Effector memory CD4-positive, alpha-beta T cell (primary cell): ENCODE results near the gene HEBP1.

Experiments used
- DNase-seq, 3 donors: peaks; one replicate each; pipeline ENCODE4 v3.0.0-alpha.2; 2020
- H3K27ac ChIP-seq: 2 replicates; pipeline ENCODE4 v1.7.0; 2013; ENCODE audit warnings: mild to moderate bottlenecking, low read length, moderate library complexity; ENCODE audit not compliant: insufficient read depth, poor library complexity, severe bottlenecking
- H3K27me3 ChIP-seq: replicated peaks from 2 replicates; pipeline ENCODE4 v1.7.0; 2013; ENCODE audit warnings: mild to moderate bottlenecking, low read length; ENCODE audit not compliant: insufficient read depth, control insufficient read depth, poor library complexity, severe bottlenecking
- H3K36me3 ChIP-seq: 2 replicates; pipeline ENCODE4 v1.7.0; 2013; ENCODE audit warnings: mild to moderate bottlenecking, low read length, moderate library complexity; ENCODE audit not compliant: control insufficient read depth, insufficient read depth
- H3K4me1 ChIP-seq: 2 replicates; pipeline ENCODE4 v1.7.0; 2013; ENCODE audit warnings: low read length, mild to moderate bottlenecking; ENCODE audit not compliant: control insufficient read depth, insufficient read depth, poor library complexity, severe bottlenecking
- H3K4me3 ChIP-seq: 2 replicates; pipeline ENCODE4 v1.7.0; 2013; ENCODE audit warnings: low read length, low read depth, mild to moderate bottlenecking; ENCODE audit not compliant: insufficient read depth, poor library complexity, severe bottlenecking
- H3K9me3 ChIP-seq: 2 replicates; pipeline ENCODE4 v1.7.0; 2013; ENCODE audit warnings: mild to moderate bottlenecking, low read length, moderate library complexity; ENCODE audit not compliant: control insufficient read depth

The HEBP1 gene

GRCh38 chr12:12979731-12980259 is 20.3 kb downstream of the HEBP1 start:
- Histone ChIP-seq H3K27ac (no peak overlapping the region), H3K27me3 (no peaks in the 10 kb centered on the region), H3K9me3 (no peaks in the 10 kb centered on the region), H3K36me3 (no peaks in the 10 kb centered on the region), H3K4me3 (no peak overlapping the region), H3K4me1 (no peaks in the 10 kb centered on the region)
- no peak for DNase-seq

- Histone ChIP-seq H3K36me3 (no peaks in the 10 kb centered on the region), H3K27me3 (no peaks in the 10 kb centered on the region), H3K27ac (no peak overlapping the region), H3K9me3 (no peaks in the 10 kb centered on the region), H3K4me1 (no peaks in the 10 kb centered on the region), H3K4me3 (no peak overlapping the region)
- no peak for DNase-seq
Measured at GRCh38 chr12:12979126-12979525, 20.9 kb downstream of the HEBP1 start.

GRCh38 chr12:12977231-12977630 is 22.8 kb downstream of the HEBP1 start:
- no peak overlapping the region for H3K4me3 ChIP-seq
- H3K36me3 ChIP-seq, result no peaks in the 10 kb centered on the region
- H3K27me3 ChIP-seq, result no peaks in the 10 kb centered on the region
- no peaks in the 10 kb centered on the region for H3K4me1 ChIP-seq
- H3K27ac ChIP-seq, result no peak overlapping the region
- no peak for DNase-seq
- H3K9me3 ChIP-seq, result no peaks in the 10 kb centered on the region

- Histone ChIP-seq H3K27me3 (no peaks in the 10 kb centered on the region), H3K4me3 (no peak overlapping the region), H3K36me3 (no peaks in the 10 kb centered on the region), H3K4me1 (no peaks in the 10 kb centered on the region), H3K27ac (no peak overlapping the region), H3K9me3 (no peaks in the 10 kb centered on the region)
- DNase-seq, result no peak
Measured at GRCh38 chr12:12976366-12976765, 23.7 kb downstream of the HEBP1 start.

GRCh38 chr12:12975322-12976077 is 24.6 kb downstream of the HEBP1 start:
- Histone ChIP-seq H3K4me1 (no peaks in the 10 kb centered on the region), H3K4me3 (no peak overlapping the region), H3K27ac (no peak overlapping the region), H3K27me3 (no peaks in the 10 kb centered on the region), H3K9me3 (no peaks in the 10 kb centered on the region), H3K36me3 (no peaks in the 10 kb centered on the region)
- DNase-seq, result no peak

GRCh38 chr12:12974211-12974610 is 25.9 kb downstream of the HEBP1 start:
- Histone ChIP-seq H3K4me3 (no peak overlapping the region), H3K9me3 (no peaks in the 10 kb centered on the region), H3K27ac (no peak overlapping the region), H3K36me3 (no peaks in the 10 kb centered on the region), H3K4me1 (no peaks in the 10 kb centered on the region), H3K27me3 (no peaks in the 10 kb centered on the region)
- no peak for DNase-seq

GRCh38 chr12:12973019-12973418 is 27.0 kb downstream of the HEBP1 start:
- Histone ChIP-seq H3K9me3 (no peaks in the 10 kb centered on the region), H3K27me3 (no peaks in the 10 kb centered on the region), H3K4me1 (no peaks in the 10 kb centered on the region), H3K4me3 (no peak overlapping the region), H3K36me3 (no peaks in the 10 kb centered on the region), H3K27ac (no peak overlapping the region)
- no peak for DNase-seq

- no peaks in the 10 kb centered on the region for H3K4me1 ChIP-seq
- no peaks in the 10 kb centered on the region for H3K36me3 ChIP-seq
- H3K9me3 ChIP-seq, result no peaks in the 10 kb centered on the region
- H3K4me3 ChIP-seq, result no peak overlapping the region
- no peak for DNase-seq
- H3K27me3 ChIP-seq, result no peaks in the 10 kb centered on the region
- no peak overlapping the region for H3K27ac ChIP-seq
Measured at GRCh38 chr12:12965836-12966235, 34.2 kb downstream of the HEBP1 start.

- no peaks in the 10 kb centered on the region for H3K4me1 ChIP-seq
- no peak for DNase-seq
- H3K36me3 ChIP-seq, result no peaks in the 10 kb centered on the region
- H3K27me3 ChIP-seq, result no peaks in the 10 kb centered on the region
- H3K9me3 ChIP-seq, result no peaks in the 10 kb centered on the region
- H3K27ac ChIP-seq, result no peak overlapping the region
- no peak overlapping the region for H3K4me3 ChIP-seq
Measured at GRCh38 chr12:12964255-12964654, 35.8 kb downstream of the HEBP1 start.

- H3K9me3 ChIP-seq, result no peaks in the 10 kb centered on the region
- no peak overlapping the region for H3K4me3 ChIP-seq
- no peaks in the 10 kb centered on the region for H3K4me1 ChIP-seq
- H3K36me3 ChIP-seq, result no peaks in the 10 kb centered on the region
- DNase-seq, result no peak
- H3K27ac ChIP-seq, result no peak overlapping the region
- no peaks in the 10 kb centered on the region for H3K27me3 ChIP-seq
Measured at GRCh38 chr12:12960639-12961209, 39.3 kb downstream of the HEBP1 start.
